ENCODE measurements around the gene PCDHA1.
"Not testable (repeated sequence)": the region's sequence is repeated elsewhere in the genome, so short reads cannot be mapped to it uniquely, and the experiment has no call there.

The PCDHA1 gene

GRCh38 chr5:140808889-140809291 lies 22.9 kb downstream of the PCDHA1 start:
- no peak for DNase-seq

DNA sequence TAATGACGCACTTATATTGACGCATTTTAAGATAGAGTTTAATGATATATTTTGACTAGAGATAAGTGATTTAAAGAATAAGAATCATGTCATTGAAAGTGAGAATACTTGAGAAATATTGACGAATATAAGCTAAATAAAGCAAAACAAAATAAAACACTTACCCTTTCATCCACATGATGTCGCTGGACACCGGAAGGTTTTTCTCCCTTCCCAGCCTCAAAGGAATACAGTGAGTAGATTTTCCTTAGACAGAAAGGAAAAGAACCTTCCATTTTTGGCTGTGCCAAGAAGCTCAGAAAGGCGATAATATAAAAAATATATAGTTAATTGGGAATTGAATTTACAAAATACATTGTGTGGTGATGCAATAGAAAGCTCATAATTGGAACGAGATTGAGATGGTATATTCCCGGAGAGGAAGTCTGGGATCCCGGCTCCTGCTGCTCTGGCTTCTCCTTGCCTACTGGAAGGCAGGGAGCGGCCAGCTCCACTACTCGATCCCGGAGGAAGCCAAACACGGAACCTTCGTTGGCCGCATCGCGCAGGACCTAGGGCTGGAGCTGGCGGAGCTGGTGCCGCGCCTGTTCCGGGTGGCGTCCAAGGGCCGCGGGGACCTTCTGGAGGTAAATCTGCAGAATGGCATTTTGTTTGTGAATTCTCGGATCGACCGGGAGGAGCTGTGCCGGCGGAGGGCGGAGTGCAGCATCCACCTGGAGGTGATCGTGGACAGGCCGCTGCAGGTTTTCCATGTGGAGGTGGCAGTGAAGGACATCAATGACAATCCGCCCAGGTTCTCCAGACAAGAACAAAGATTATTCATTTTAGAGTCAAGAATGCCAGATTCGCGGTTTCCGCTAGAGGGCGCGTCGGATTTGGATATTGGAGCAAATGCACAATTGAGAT lies 35.7 kb downstream of the PCDHA1 start, which contains the start of gene PCDHA5:
Gene PCDHA5, plus strand, starts transcription at position 239 of the 906 bp plus-strand sequence.
- no peak for DNase-seq

DNA sequence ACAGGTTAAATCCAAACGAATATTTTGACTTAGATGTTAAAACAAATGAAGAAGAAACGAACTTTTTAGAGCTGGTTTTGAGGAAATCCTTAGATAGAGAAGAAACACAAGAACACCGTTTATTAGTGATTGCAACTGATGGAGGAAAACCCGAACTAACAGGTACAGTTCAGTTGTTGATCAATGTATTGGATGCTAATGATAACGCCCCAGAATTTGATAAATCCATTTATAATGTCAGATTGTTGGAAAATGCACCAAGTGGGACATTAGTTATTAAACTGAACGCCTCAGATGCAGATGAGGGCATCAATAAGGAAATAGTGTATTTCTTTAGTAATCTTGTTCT lies 36.3 kb downstream of the PCDHA1 start:
- DNase-seq, result no peak

GRCh38 chr5:140822969-140823368 lies 37.0 kb downstream of the PCDHA1 start:
- not testable (repeated sequence) for DNase-seq

DNA sequence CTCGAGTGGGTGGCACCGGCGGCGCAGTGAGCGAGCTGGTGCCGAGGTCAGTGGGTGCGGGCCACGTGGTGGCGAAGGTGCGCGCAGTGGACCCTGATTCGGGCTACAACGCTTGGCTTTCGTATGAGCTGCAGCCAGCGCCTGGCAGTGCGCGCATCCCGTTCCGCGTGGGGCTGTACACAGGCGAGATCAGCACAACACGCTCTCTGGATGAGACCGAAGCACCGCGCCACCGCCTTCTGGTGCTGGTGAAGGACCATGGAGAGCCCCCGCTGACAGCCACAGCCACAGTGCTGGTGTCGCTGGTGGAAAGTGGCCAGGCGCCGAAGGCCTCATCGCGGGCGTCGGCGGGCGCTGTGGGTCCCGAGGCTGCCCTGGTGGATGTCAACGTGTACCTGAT lies 37.5 kb downstream of the PCDHA1 start:
- DNase-seq, result no peak

GRCh38 chr5:140827704-140828361 lies 41.9 kb downstream of the PCDHA1 start, which contains the start of gene PCDHA6:
PCDHA6 (plus strand) TSS chr5:140827960; CDS start chr5:140828092, 132 bp downstream.
- no peak for DNase-seq

DNA sequence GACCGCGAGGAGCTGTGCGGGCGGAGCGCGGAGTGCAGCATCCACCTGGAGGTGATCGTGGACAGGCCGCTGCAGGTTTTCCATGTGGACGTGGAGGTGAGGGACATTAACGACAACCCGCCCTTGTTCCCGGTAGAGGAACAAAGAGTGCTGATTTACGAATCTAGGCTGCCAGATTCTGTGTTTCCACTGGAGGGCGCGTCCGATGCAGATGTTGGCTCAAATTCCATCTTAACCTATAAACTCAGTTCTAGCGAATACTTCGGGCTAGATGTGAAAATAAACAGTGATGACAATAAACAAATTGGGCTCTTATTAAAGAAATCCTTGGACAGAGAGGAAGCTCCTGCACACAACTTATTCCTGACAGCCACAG lies 42.4 kb downstream of the PCDHA1 start:
- no peak for DNase-seq

DNA sequence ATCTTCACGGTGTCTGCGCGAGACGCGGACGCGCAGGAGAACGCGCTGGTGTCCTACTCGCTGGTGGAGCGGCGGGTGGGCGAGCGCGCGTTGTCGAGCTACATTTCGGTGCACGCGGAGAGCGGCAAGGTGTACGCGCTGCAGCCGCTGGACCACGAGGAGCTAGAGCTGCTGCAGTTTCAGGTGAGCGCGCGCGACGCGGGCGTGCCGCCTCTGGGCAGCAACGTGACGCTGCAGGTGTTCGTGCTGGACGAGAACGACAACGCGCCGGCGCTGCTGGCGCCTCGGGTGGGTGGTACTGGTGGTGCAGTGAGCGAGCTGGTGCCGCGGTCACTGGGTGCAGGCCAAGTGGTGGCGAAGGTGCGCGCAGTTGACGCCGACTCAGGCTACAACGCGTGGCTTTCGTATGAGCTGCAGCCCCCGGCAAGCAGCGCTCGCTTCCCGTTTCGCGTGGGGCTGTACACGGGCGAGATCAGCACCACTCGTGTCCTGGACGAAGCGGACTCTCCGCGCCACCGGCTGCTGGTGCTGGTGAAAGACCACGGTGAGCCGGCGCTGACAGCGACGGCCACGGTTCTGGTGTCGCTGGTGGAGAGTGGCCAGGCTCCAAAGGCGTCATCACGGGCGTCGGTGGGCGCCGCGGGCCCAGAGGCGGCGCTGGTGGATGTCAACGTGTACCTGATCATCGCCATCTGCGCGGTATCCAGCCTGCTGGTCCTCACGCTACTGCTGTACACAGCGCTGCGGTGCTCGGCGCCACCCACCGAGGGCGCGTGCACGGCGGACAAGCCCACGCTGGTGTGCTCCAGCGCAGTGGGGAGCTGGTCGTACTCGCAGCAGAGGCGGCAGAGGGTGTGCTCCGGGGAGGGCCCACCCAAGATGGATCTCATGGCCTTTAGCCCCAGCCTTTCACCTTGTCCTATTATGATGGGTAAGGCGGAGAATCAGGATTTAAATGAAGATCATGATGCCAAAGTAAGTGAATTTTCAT lies 43.9 kb downstream of the PCDHA1 start:
- DNase-seq, result not testable (repeated sequence)

GRCh38 chr5:140833993-140834392 lies 48.1 kb downstream of the PCDHA1 start, which contains the start of gene PCDHA7:
PCDHA7 (plus strand) TSS chr5:140834269; CDS start chr5:140834384, 115 bp downstream.
- DNase-seq, result no peak

- DNase-seq, result not testable (repeated sequence)
These were observed 48.6 kb downstream of the PCDHA1 start for GRCh38 chr5:140834439-140835008.

- DNase-seq, result no peak
These were observed 49.9 kb downstream of the PCDHA1 start for GRCh38 chr5:140835622-140836510.

DNA sequence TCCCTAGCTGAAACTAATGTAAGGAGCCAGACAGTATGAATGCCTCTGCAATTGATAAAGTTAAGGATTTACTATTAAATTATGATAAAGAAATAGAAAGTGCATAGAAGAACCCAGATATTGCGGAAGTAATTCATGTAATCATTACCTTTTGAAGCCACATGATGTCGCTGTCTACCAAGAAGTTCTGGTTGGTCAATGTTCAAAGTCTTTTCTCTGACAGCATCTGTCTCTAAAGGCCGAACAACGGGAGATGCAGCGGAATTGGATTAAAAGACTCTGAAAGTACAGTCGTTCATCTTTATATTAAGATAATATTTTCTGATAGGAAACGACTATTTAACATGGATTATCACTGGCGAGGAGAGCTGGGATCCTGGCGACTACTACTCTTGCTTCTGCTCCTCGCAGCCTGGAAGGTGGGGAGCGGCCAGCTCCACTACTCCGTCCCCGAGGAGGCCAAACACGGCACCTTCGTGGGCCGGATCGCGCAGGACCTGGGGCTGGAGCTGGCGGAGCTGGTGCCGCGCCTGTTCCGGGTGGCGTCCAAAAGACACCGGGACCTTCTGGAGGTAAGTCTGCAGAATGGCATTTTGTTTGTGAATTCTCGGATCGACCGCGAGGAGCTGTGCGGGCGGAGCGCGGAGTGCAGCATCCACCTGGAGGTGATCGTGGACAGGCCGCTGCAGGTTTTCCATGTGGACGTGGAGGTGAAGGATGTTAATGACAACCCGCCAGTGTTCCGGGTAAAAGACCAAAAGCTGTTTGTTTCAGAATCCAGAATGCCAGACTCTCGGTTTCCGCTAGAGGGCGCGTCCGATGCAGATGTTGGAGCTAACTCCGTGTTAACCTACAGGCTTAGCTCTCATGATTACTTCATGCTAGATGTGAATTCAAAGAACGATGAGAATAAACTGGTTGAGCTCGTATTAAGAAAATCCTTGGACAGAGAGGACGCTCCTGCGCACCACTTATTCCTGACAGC lies 55.3 kb downstream of the PCDHA1 start, which contains the start of gene PCDHA8:
Gene PCDHA8, plus strand, starts transcription at position 210 of the 985 bp plus-strand sequence. Its CDS starts 135 bp downstream, at position 345.
- peak; percentile 86 to 87 for DNase-seq

DNA sequence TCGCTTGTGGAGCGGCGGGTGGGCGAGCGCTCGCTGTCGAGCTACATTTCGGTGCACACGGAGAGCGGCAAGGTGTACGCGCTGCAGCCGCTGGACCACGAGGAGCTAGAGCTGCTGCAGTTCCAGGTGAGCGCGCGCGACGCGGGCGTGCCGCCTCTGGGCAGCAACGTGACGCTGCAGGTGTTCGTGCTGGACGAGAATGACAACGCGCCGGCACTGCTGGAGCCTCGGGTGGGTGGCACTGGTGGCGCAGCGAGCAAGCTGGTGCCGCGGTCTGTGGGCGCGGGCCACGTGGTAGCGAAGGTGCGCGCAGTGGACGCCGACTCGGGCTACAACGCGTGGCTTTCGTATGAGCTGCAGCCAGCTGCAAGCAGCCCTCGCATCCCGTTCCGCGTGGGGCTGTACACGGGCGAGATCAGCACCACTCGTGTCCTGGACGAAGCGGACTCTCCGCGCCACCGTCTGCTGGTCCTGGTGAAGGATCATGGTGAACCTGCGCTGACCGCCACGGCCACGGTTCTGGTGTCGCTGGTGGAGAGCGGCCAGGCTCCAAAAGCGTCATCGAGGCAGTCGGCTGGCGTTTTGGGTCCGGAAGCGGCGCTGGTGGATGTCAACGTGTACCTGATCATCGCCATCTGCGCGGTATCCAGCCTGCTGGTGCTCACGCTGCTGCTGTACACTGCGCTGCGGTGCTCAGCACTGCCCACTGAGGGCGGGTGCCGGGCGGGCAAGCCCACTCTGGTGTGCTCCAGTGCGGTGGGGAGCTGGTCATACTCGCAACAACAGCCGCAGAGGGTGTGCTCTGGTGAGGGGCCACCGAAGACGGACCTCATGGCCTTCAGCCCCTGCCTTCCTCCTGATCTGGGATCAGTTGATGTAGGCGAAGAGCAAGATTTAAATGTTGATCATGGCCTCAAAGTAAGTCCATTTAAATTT lies 57.1 kb downstream of the PCDHA1 start:
- DNase-seq, result no peak

DNA sequence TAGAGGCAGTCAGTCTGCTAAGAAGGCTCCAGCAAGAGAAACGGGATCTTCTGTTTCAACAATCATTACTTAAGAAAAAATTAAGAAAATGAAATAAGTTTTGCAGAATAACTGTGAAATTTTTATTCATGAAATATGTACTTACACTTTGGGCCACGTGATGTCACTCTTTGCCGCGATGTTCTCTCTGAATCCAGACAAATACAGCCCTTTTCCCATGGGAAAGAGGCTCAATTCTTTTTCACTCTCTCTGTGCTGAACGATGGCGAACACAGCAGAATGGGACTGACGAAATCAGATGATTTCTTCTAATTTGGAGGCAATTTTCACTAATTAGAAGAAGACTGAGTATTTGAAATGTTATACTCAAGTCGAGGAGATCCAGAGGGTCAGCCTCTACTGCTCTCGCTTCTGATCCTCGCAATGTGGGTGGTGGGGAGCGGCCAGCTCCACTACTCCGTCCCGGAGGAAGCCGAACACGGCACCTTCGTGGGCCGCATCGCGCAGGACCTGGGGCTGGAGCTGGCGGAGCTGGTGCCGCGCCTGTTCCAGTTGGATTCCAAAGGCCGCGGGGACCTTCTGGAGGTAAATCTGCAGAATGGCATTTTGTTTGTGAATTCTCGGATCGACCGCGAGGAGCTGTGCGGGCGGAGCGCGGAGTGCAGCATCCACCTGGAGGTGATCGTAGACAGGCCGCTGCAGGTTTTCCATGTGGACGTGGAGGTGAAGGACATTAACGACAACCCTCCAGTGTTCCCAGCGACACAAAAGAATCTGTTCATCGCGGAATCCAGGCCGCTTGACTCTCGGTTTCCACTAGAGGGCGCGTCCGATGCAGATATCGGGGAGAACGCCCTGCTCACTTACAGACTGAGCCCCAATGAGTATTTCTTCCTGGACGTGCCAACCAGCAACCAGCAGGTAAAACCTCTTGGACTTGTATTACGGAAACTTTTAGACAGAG lies 62.5 kb downstream of the PCDHA1 start, which contains the start of gene PCDHA9:
Gene PCDHA9, plus strand, starts transcription at position 244 of the 964 bp plus-strand sequence. Its CDS starts 114 bp downstream, at position 358.
- DNase-seq, result not testable (repeated sequence)

- DNase-seq, result not testable (repeated sequence)
These were observed 64.1 kb downstream of the PCDHA1 start for GRCh38 chr5:140849831-140850634.
